SK-N-SH (cell line): Measurements from ENCODE around the gene TRMT61B. TPM values are rescaled to one million over a fixed set of nuclear protein-coding genes. Genes with fewer than 3 reads are reported as not detected.

ENCODE experiments used
- GATA2 ChIP-seq: sonication (generic); formaldehyde crosslinking; IDR thresholded peaks from 2 replicates; pipeline ENCODE4 v1.5.0; 2020; ENCODE audit warnings: mild to moderate bottlenecking, missing genetic modification reagents
- MAX ChIP-seq: IDR thresholded peaks from 2 replicates; pipeline ENCODE4 v1.4.0; 2012; ENCODE audit warnings: low read depth
- MXI1 ChIP-seq: IDR thresholded peaks from 2 replicates; pipeline ENCODE4 v1.6.1; 2012; ENCODE audit warnings: mild to moderate bottlenecking, low read depth, low read length, improper control_type of control experiment
- RAD21 ChIP-seq: IDR thresholded peaks from 2 replicates; pipeline ENCODE4 v1.6.1; 2012; ENCODE audit warnings: mild to moderate bottlenecking, low read length
- USF2 ChIP-seq: fragments of 150-350 bp; IDR thresholded peaks from 2 replicates; pipeline ENCODE4 v1.6.1; 2017; ENCODE audit warnings: antibody characterized with exemption, low read length, low read depth, borderline replicate concordance
- polyA plus RNA-seq, 3 experiments: library from polyadenylated mRNA; depleted of rRNA; stranded (reverse); fragments of >200 nt; gene quantifications; 2 replicates each; pipeline ENCODE4 v1.2.3, GENCODE V29; 2012
- small RNA-seq, 7 experiments: library from RNA; depleted of rRNA; stranded (forward); fragments of <200 nt; gene quantifications; one replicate each; pipeline ENCODE3, GENCODE V24; 2012

The TRMT61B gene
- polyA plus RNA-seq, 1 of the 3 experiments (the other 2 are of a cell fraction), result 11.4 TPM

- TF ChIP-seq USF2, result no peak
- TF ChIP-seq GATA2 (CRISPR knock-in tag), result no peak
- TF ChIP-seq MXI1, result no peak
- TF ChIP-seq RAD21, result no peak
- TF ChIP-seq MAX, result no peak
Measured at GRCh38 chr2:28801726-28802125, 68.4 kb downstream of the TRMT61B start (continued).

Small RNA genes lying within 50 kb of the gene (small RNA-seq; reads per million reads assigned to genes)
- 2.8 to 80.3 (median 17.6) reads per million in 7 experiments for gene SNORD92

Other genes with a start within 250 kb of the TRMT61B start
- gene PPP1CB, start 118.5 kb downstream of the TRMT61B start, polyA plus RNA-seq (2012; rRNA removed), result 21.7 and 24.7 TPM in 2 replicates
- 0.10 TPM in 1 of 2 replicates, not detected in the other for gene SPDYA, start 59.5 kb downstream of the TRMT61B start, polyA plus RNA-seq (2012; rRNA removed)
- 35.1 and 48.5 TPM in 2 replicates for gene WDR43, start 24.4 kb upstream of the TRMT61B start, polyA plus RNA-seq (2012; rRNA removed)
- gene TOGARAM2, start 111.0 kb upstream of the TRMT61B start, polyA plus RNA-seq (2012; rRNA removed), result 0.10 and 0.69 TPM in 2 replicates
- gene PCARE, start 204.2 kb upstream of the TRMT61B start, polyA plus RNA-seq (2012; rRNA removed), result not detected in 2 replicates
- 12.7 and 20.7 TPM in 2 replicates for gene CLIP4, start 245.1 kb upstream of the TRMT61B start, polyA plus RNA-seq (2012; rRNA removed)